GM12873 (cell line): Measurements from ENCODE around the gene MED12L.

Experiments
- CTCF ChIP-seq: IDR thresholded peaks from 2 replicates; pipeline ENCODE4 v1.5.1; 2012; ENCODE audit warnings: low read depth, mild to moderate bottlenecking, moderate library complexity, low read length, control low read depth; ENCODE audit not compliant: insufficient read depth; ENCODE audit errors: missing control alignments

The MED12L gene

DNA sequence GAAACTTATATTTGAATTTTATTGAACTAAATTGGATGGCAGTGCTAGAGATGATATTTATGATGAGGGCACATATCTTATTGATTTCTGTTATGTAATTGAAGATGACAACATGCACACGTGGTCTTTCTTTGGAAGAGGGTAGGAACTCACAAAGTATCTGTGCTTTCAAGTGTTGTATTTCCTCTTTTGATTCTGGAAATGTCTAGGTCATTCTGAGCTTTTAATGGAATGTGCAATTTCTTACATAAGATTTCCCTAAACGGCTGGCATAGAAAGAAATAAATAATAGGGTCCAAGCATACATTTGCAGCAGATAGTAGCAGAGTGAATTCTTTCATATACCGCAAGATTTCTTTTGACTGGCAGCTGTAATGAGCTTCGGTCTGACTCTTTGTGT lies 127.7 kb downstream of the MED12L start:
- TF ChIP-seq CTCF, result no peak

- no peak for TF ChIP-seq CTCF
Observed at GRCh38 chr3:151213881-151214280, 128.4 kb downstream of the MED12L start.

DNA sequence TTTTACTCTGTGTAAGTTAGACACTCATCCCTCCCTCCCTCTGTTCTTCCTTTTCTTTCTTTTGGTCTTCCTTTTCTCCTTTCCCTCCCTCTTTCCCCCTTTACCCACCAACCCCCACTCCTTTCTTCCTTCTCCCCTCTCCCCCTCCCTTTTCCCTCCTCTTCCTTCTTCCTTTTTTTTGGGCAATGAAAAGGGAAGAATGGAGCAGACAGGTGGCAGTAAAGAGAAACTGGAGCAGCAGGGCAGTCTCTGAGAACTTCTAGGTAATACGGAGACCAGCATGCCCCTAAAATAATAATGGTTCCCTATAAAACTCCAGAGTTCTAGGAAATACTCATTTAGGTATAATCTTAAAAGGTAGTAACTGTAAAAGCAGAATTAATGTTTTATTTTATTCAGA lies 129.0 kb downstream of the MED12L start:
- no peak for TF ChIP-seq CTCF

DNA sequence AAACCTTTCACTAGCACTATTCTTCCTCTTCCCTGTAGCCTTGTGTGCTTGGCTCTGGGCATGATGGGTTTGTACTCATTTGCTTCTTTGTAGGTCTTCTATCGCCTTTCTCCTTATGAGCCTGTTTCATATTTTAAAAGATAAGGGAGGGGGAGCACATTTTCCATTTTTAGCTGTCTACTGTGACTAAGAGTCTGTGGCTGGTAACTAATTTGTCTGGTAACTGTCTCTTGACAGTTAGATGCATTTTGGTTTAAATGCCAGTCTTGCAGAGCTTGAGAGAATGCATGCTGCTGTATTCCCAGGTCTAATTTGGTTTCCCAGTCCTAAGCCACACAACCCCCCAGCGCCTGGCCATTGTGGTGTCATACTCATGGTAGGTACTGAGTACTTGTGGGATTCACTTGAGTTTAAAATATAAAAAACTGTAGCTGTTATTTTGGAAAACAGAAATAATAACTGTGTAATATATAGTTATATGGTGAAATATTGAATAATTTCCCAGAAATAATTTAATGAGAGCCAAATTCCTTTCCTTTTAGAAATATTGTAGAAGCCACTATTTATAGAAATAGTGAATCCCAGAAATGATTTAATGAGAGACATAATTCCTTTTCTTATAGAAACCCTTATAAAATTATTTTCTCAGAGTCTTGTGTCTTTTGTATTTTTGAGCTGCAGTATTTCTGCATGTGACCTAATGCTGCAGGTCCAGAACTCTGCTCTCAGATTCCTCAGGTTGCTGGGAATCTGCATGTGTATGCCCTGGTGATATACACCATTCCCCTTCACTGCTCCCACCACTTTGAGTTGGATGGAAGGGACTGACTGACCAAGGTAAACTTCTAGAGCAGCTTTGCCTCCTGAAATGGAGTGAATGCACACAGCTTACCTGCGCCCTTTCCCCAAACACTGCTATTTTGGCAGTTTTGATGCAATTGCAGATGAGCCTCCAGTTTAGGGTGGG lies 131.5 kb downstream of the MED12L start:
- no peak for TF ChIP-seq CTCF

GRCh38 chr3:151218136-151218535 lies 132.7 kb downstream of the MED12L start:
- no peak for TF ChIP-seq CTCF

GRCh38 chr3:151219056-151219455 lies 133.6 kb downstream of the MED12L start:
- TF ChIP-seq CTCF, result no peak

DNA sequence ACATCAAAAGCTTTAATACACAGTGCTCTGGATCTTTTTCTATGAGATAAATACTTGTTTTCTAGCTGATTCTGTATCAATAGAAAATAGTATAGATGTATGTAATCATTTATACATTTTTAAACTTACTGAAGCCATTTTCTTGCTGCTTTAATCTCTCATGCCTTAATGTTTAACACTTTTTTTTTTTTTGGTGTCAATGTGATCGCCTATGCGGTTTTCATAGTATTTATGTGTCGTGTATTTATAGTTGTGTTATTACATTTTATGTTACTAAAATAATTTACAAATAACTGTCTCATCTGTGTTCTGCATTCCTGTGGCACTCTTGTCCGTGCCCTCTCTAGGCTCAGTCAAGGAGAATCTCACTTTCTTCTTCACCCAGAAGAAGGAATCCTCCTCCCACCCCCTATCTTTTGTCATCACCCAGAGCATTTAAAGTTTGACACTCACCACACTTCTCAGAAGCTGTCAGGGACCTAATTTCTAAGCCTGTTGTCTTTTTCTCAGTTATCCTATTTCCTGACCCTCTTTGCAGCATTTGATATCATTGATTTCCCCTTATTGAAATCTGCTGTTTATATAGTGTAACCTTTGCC lies 138.9 kb downstream of the MED12L start:
- no peak for TF ChIP-seq CTCF
